Erythroblast (primary cell): Measurements from ENCODE around the gene DPM1.

Experiments used
- GATA1 ChIP-seq: IDR thresholded peaks from 2 replicates; pipeline ENCODE4 v1.6.1; 2011; ENCODE audit warnings: low read depth, mild to moderate bottlenecking, control low read depth, low read length, moderate library complexity
- POLR2A ChIP-seq: IDR thresholded peaks from 2 replicates; pipeline ENCODE4 v1.6.1; 2011; ENCODE audit warnings: mild to moderate bottlenecking, low read length

DNA sequence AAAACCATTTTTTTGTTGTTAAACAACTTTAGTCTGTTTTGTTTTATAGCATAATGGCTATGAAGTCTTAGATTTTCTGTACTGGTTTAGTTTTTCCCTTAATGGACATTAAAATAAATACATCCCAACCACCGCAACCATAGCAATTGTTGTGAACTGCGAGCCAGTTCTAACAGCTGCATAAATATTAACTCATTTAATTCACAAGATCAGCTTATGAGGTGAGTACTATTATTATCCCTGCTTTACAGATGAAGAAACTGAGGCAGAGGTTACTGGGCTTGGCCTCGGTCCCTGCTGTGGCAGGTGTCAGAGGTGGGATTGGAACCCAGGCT is 23.3 kb upstream of the DPM1 start:
- TF ChIP-seq POLR2A (no peak), GATA1 (no peak)
